HEK293 (cell line): Measurements from ENCODE around the gene KCNAB2.

Source experiments
- CTCF ChIP-seq: fragments of 450-650 bp; formaldehyde crosslinking; IDR thresholded peaks from 2 replicates; pipeline ENCODE4 v1.5.1; 2016; ENCODE audit warnings: missing biosample characterization, missing genetic modification characterization
- MYNN ChIP-seq: fragments of 450-650 bp; formaldehyde crosslinking; IDR thresholded peaks from 2 replicates; pipeline ENCODE4 v1.5.1; 2016; ENCODE audit warnings: missing biosample characterization, missing genetic modification characterization, borderline replicate concordance
- PATZ1 ChIP-seq: fragments of 450-650 bp; formaldehyde crosslinking; IDR thresholded peaks from 2 replicates; pipeline ENCODE4 v1.5.1; 2016; ENCODE audit warnings: missing biosample characterization, missing genetic modification characterization
- YY1 ChIP-seq: fragments of 450-650 bp; formaldehyde crosslinking; IDR thresholded peaks from 2 replicates; pipeline ENCODE4 v1.5.1; 2018; ENCODE audit warnings: missing biosample characterization, missing genetic modification characterization
- ZNF175 ChIP-seq: fragments of 450-650 bp; formaldehyde crosslinking; IDR thresholded peaks from 2 replicates; pipeline ENCODE4 v1.5.1; 2016; ENCODE audit warnings: missing biosample characterization, missing genetic modification characterization
- ZNF23 ChIP-seq: fragments of 450-650 bp; formaldehyde crosslinking; IDR thresholded peaks from 2 replicates; pipeline ENCODE4 v1.5.1; 2016; ENCODE audit warnings: missing biosample characterization, missing genetic modification characterization, borderline replicate concordance
- ZNF416 ChIP-seq: fragments of 450-650 bp; formaldehyde crosslinking; IDR thresholded peaks from 2 replicates; pipeline ENCODE4 v1.5.1; 2016; ENCODE audit warnings: missing biosample characterization, missing genetic modification characterization
- ZNF514 ChIP-seq: fragments of 450-650 bp; formaldehyde crosslinking; IDR thresholded peaks from 2 replicates; pipeline ENCODE4 v1.5.1; 2016; ENCODE audit warnings: missing biosample characterization, missing genetic modification characterization
- ZNF521 ChIP-seq: fragments of 450-650 bp; formaldehyde crosslinking; IDR thresholded peaks from 2 replicates; pipeline ENCODE4 v1.5.1; 2017; ENCODE audit warnings: missing biosample characterization, mild to moderate bottlenecking, missing genetic modification characterization
- ZNF558 ChIP-seq: fragments of 450-650 bp; formaldehyde crosslinking; IDR thresholded peaks from 2 replicates; pipeline ENCODE4 v1.5.1; 2016; ENCODE audit warnings: missing biosample characterization, missing genetic modification characterization
- ZNF747 ChIP-seq: fragments of 450-650 bp; formaldehyde crosslinking; IDR thresholded peaks from 2 replicates; pipeline ENCODE4 v1.5.1; 2016; ENCODE audit warnings: missing biosample characterization, missing genetic modification characterization
- ZNF76 ChIP-seq: fragments of 450-650 bp; formaldehyde crosslinking; IDR thresholded peaks from 2 replicates; pipeline ENCODE4; 2016; ENCODE audit warnings: low read depth, missing biosample characterization, missing genetic modification characterization, borderline replicate concordance

GRCh38 chr1:6049419-6049818, 3.7 kb downstream of the KCNAB2 start:
- no peak for TF ChIP-seq PATZ1 (tag by site-specific recombination)
- no peak for TF ChIP-seq MYNN (tag by site-specific recombination)
- no peak for TF ChIP-seq CTCF (tag by site-specific recombination)
- no peak for TF ChIP-seq ZNF76
- TF ChIP-seq ZNF558 (tag by site-specific recombination): no peak
- no peak for TF ChIP-seq ZNF514 (tag by site-specific recombination)
- TF ChIP-seq ZNF747: no peak
- no peak for TF ChIP-seq ZNF416 (tag by site-specific recombination)
- TF ChIP-seq YY1: no peak
- no peak for TF ChIP-seq ZNF23 (tag by site-specific recombination)
- no peak for TF ChIP-seq ZNF175 (tag by site-specific recombination)
- TF ChIP-seq ZNF521 (tag by site-specific recombination): no peak
